GM19328 (cell line): Measurements from ENCODE around the gene SPINK2.

Source experiments
- ATAC-seq: cut with Tn5 transposase; IDR thresholded peaks from one replicate; pipeline ENCODE4 v1.9.1; 2021; ENCODE audit warnings: mild to moderate bottlenecking, moderate library complexity; ENCODE audit not compliant: unreplicated experiment

SPINK2 gene, protein sequence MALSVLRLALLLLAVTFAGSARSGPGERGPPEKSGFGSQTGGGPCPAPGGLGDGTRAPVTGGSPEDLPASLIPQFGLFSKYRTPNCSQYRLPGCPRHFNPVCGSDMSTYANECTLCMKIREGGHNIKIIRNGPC

DNA sequence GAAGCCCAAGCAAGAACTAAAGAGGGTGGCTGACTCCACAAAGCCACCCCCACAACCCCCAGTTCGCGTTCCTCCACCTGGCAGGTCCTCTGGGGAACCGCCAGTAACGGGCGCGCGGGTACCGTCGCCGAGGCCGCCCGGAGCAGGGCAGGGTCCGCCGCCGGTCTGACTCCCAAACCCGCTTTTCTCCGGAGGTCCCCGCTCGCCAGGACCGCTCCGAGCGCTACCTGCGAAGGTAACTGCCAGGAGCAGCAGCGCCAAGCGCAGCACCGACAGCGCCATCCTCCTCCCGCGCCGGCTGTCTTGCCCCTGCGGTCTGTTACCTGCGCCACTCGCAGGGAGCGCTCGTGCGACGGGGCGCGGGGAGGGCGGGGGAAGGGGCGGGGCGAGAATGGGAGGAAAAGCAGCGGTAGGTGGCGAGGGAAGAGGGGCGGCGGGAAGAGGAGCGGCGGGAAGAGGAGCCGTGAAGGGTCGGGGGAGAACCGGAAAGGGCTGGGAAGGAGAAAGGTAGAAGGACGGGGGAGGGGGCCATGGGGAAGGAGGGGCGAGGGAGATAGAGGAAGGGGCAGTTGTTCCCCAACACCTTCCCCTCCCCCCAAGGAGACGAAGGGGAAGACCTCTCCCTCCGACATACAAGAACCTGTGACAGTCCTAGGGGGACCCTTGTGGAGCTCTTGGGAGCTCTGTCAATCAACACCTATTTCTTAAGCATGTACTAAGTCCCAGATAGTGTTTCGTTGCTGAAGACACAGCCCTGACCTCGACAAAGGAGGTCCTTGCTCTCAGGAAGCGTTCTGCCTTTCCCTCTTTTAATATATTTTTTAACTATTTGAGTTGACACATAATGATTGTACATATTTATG, at the start of gene SPINK2:
SPINK2 (minus strand) TSS at position 321 of the 863 bp plus-strand sequence; CDS start at position 282, 39 bp downstream.
- ATAC-seq: peak; percentile 50

DNA sequence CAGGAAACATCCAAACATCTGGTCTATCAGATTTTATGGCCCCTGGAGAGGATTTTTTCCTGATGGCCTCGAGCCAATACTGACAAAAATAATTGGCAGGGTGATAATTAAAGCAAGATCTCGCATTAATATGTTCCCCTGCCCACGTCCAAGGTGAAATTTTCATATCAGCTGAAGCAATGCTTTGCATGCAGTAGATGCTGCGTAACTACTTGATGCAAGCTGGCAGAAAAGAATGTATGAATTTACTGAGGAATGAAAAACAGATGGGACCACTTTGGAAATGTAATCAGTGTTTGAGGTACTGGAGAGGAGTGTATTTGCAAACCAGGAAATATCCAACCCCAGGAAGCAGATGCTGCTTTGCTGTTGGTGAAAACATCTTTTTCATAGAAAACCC, 49.4 kb upstream of the SPINK2 start:
- ATAC-seq: no peak

DNA sequence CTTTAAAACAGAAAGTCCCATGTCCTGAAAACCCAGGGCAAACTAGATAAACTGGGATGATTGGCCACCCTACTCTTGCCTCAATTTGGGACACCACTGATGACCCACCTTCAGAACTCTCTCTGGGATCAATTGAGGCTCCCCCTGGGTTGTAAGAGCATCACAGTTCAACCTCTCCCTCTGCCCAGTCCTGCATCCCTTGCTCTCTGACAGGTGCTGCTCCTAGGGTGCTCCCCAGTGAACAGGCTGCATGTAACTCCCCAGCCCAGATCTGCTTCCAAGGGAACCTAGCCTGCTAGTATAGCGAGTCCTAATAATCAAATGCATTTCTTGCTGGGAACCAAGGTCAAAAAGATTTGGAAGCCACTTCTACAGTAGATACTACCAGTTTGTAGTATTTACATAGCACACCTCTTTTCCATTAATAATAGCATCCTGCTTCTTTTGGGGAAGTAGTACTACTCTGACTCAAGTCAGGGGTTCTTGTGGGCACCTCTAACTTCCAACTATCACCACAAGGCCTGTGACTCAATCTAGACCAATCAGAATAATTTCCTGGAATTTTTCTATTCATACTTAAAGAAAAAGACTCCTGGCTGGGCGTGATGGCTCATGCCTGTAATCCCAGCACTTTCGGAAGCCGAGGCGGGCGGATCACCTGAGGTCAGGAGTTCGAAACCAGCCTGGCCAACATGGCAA, 42.1 kb upstream of the SPINK2 start:
- ATAC-seq: no peak

DNA sequence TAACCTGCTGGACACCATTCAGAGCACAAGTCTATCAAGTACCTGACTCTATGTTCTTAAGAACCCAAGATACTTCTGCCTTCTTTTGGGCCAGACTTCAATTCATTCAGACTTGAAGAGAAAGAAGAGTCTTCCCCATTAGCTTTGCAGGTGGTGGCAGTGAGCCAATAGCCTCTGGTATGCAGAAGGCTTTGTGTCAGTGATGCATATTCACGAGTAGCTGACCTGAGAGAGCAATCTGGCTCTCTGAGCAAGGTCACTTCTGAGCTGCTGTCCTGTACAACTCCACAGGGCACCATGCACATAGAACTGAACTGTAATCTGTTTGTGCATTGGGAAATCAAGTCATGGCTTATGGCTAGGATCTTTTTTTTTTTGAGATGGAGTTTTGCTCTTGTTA, 39.9 kb upstream of the SPINK2 start:
- ATAC-seq: no peak

DNA sequence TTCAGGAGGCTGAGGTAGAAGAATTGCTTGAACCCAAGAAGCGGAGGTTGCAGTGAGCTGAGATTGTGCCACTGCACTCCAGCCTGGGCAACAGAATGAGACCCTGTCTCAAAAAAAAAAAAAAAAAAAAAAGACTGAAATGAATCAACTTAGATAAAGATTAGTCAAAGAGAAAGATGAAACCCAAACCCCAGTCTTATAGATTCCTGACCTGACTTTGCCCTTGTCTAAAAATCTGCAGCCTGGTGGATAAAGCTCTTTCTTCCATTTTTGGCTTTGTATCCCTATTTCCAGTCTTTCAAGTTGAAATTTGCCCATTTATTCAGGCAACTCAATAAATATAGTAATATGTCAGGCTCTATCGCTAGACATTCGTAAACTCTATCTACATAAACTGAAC, 39.3 kb upstream of the SPINK2 start:
- no peak for ATAC-seq

DNA sequence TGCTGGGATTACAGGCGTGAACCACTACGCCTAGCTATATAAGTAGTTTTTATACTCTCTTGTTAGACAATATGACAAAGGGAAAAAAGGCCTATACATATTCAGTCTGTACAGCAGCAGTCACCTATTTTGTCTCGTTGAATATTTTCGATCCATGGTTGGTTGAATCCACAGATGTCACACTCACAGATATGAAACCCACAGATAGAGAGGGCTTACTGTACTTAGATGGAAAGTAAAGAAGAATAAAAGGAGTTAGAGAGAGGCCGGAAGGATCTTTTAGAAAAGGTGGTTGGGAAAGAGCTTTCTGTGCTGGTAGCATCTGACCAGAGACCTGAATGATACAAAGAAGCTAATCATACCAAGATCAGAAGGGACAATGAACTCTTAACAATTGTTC, 38.3 kb upstream of the SPINK2 start:
- ATAC-seq: no peak

DNA sequence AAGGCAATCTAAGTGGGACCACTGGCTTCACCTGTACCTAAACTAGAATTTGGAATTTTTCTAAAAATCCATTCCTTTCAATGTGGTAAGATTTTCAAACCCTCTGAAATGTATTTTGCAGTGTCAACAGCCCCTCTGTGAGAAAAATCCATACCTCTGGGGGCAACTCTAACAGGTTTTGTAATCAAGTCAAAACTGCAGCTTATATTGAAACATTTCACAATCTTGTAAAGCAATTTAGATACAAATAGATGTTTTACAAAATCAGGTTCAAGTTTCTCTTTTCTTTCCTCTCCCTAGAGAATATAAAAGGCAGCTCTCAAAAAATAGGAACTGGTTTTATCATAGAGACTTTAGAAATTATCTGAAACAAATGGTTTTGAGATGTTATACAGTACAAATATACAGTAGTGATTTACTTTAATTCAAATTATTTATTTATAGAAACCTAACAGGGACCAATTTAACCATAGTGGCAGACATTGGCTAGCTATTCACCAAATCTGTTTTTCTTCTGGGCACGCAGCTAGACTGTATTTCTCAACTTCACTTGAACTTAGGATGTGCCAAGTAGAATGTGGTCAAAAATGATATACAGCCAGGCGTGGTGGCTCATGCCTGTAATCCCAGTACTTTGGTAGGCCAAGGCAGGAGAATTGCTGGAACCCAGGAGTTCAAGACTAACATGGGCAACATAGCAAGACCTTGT, 36.3 kb upstream of the SPINK2 start:
- no peak for ATAC-seq

DNA sequence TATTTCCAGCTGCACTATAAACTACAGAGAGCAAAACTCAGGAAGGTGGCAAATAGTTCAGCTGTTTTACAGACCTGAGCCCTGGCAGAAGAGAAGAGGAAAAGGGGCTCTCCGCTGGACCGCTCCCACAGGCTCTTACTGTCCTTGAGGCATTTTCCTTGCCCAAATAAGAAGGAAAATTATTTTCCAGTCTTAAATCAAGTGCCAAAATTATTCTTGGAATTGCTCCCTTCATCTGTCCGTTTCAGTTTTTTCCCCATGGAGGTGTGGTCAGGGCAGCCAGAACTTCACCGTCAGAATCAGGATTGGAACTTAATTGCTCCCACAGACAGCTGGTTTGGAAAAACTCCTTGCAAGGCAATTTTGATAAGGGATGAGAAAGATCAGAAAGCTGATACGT, 35.2 kb upstream of the SPINK2 start:
- ATAC-seq: no peak

DNA sequence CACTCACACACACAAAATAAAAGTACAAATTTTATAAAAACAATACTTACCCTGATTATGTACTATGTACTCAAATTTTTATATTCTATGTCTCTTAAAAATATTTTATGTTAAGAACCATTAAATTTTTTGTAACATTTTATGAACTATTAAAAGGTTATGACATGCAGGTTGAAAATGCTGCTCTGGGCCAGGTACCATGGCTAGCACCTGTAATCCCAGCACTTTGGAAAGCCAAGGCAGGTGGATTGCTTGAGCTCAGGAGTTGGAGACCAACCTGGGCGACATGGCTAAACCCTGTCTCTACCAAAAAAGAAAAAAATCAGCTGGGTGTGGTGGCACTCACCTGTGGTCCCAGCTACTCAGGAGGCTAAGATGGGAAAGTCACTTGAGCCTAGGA, 29.4 kb upstream of the SPINK2 start:
- ATAC-seq: no peak

DNA sequence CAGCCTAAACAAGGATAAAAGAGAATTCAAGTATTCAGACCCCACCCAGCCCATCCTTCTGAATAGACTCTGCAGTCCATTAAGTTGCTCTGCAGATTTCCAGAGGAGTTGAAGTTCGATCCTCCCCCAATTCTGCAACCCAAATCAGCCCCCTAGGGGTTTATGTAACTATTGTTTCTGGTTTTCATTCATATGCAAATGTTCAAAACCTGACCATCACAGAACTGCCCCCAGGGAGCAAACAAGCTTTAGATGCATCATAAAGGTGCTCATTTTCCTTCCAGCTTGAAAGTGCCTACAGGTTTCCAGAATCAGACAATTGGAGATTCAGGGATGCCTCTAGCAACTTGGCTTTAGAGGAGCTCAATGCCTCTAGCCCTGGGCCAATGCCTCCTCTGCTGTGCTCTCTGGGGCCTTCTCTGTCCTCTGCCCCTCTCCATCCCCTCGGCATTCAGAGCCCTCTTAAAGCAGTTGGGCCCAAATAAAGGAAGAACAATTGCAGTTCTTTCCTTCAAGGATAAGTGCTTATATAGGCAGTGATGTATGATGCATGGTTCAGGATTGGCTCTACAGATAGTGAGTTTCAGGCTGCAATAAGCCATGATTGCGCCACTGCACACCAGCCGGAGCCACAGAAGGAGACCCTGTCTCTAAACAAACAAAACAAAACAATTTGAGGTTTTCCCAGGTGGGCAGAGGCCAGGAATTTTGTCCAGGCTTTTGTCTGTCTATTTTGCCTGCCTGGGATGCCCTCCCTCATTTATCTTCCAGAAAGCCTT, 23.5 kb upstream of the SPINK2 start:
- no peak for ATAC-seq

DNA sequence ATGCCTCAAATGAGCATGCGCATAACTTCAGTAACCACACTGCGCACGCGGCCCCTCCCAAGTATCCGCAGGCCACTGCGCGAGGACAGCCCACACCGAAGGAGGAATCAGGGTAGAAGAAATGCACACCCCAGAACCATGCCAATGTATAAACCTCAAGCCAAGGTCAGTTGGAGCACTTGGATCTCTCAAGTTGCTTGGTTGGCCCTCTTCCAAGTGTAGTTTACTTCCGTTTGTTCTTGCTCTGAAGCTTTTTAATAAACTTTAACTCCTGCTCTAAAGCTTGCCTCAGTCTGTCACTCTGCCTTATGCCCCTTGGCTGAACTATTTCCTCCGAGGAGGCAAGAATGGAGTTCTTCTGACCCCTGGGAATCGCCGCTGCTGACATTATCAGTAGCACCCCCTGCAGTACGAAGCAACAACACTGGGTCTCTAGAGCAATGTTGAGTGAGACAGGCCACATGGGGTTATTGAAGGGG, 22.0 kb upstream of the SPINK2 start:
- no peak for ATAC-seq

DNA sequence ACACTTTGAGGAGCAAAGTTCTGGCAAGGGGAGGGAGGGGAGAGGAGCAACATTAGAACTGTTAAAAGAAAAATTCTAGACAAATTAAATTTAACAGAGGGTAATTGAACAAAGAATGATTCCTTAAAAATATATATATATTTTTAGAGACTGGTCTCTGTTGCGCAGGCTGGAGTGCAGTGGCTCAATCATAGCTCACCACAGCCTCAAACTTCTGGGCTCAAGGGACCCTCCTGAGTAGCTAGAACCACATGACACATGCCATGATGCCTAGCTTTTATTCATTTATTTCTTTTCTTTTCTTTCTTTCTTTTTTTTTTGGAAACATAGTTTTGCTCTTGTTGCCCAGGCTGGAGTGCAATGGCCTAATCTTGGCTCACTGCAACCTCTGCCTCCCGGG, 19.1 kb upstream of the SPINK2 start:
- no peak for ATAC-seq

DNA sequence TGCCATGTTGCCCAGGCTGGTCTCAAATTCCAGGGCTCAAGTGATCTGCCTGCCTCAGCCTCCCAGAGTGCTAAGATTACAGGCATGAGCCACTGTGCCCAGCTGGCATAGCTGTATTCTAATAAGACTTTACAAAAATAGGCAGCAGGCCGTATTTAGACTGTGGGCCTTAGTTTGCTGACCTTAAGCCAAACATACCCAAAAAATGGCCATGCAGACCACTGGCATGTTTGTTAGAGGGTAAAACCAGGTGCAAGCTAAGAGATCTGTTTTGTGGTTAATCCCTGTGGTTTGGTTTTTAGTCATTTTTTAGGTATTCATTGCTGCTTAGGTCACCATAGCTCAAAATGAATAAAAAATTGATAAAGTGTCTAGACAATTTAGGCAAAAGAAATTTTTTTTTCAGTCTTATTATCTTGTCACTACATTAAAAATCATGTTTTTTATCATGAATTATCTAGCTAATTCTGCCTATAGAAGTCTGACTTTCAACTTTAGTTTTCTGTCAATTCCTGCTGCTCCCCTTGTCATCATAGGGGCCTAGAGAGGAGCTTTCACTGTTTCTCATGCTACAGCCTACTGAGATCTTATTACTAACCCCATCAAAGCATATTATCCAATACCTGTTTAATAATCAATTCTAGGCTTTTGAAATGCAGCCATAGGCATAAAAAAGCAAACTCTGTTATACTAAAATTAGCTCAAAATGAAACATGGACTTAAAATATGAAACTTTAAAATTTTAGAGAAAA, 7.5 kb upstream of the SPINK2 start:
- ATAC-seq: peak; percentile 69

DNA sequence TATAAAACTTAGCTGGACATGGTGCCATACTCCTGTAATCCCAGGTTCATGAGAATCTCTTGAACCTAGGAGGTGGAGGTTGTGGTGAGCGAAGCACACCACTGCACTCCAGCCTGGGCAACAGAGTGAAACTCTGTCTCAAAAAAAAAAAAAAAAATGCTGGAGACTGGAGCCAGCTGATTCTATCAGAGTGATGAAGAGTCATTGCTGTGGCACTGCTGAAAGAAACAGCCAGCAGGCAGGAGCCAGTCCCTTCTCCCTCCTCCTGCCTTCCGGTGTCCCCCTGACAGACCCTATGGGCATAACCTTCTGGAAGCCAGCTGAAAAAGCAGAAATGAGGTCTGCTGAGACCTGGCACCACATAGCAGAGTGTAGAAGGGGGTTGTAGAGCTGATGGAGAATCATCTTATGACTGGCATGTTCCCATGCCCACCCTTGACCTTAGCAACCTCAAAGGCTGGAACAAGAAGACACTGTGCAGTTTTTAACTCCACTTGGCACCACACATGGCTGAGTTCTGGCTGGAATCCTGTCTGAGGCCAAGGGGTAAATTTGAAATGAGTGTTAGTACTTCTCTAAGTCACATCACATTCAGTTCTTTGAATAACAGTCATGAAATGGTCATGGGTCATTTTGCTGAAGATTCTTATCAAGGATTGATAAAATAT, 2.6 kb upstream of the SPINK2 start:
- no peak for ATAC-seq

DNA sequence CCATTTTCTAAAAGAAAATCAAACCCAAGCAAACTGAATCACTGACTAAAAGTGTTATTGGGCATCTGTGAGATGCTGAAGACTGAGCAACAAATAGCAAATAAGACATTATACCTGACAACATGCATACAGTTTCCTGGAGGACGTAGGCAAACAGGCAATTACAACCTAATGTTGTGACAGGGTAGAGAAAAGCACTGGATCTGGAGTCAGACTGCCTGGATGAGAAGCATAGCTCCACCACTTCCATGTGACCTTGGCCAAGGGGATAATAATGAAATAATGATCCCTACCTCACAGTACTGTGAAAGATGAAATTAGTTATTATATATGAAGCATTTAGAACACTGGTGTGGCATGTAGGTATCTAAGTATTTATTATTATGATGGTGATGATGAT, 2.7 kb downstream of the SPINK2 start:
- ATAC-seq: no peak

DNA sequence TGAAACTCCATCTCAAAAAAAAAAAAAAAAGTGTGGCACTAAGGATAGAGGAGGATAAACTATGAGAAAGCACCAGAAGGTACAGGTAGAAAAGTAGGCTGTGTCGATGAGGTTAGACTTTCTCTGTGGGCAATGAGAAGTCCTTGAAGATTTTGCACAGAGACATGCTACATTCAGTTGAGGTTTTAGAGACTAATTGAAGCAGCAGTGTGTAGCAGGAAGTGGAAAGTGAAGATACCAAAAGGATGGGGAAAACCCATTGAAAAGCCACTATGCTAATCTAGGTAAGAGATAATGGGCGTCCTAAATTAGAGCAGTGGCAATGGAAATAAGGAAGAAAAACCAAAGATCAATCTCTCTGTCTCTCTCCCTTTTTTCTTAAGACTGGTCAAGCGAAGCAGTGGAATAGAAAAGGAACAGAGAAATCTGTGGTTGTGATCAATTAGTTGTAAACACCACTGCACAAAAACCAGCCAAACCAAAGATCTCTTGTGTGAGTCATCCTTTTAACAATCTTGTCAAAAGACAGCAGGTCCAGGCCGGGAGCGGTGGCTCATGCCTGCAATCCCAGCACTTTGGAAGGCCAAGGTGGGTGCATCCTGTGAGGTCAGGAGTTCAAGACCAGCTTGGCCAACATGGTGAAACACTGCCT, 3.5 kb downstream of the SPINK2 start:
- ATAC-seq: peak; percentile 81

DNA sequence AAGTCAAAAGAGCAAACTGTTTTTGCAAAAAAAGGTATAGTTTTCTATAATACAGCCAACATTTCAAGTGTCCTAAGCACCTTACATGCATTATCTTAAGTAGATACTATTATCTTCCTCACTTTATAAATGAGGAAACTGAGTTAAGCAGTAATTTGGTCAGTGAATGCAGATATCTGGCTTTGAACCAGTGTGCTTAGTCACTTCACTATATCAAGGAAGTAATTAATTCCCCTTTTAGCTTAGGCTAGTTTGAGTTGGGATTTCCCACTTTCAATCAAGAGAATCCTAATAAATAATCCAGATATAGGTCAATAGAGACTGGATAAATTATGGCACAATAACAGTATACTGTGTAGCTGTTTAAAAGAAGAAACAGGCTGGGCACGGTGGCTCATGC, 14.8 kb downstream of the SPINK2 start:
- no peak for ATAC-seq

DNA sequence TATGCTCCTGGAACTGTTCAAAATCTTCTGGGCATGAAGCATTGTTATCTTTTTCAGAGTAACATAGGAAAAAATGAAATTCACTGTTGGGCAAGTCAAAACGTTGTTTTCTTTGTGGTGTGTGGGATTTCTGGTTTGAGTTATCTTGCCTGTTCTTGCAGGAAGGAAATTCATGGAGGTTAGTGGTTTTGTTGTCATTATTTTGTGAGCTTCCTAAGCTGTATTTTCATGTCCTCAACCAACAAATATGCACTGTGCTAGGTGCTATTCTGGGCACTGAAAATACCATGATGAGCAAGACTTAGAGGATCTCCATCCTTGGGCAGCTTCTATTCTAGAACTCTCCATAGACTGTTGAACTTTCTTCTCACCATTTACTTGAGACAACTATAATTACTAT, 16.9 kb downstream of the SPINK2 start:
- no peak for ATAC-seq

DNA sequence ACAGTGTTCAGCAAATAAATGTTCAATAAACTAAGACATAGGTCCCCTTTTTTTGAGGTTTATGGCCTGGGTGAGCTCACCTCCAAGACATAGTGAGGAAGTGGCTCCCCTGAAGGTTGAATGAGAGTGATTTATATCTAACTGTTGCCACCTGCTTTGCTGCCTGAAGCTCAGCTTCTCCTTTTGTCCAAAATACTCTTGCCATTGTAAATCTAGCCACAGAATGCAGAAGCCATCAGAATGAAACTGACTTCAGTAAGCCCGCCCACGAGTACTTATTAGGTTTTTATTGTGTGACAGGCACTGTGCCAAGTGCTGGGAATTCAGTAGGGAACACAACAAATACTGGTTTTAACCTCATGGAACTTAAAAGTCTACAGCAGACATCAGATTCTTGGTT, 18.0 kb downstream of the SPINK2 start:
- ATAC-seq: peak; percentile 48
